Head of caudate nucleus (tissue), 42 donors: ENCODE measurements around the gene WIZ.
A peak's percentile ranks its signal among the peaks of the same experiment; 100 is the strongest.

ENCODE experiments used
- DNase-seq, 42 donors: peaks; one replicate each; pipeline versions ENCODE4 v3.0.0 to v3.0.0-alpha.2; 2020 to 2021; ENCODE audit warnings: mixed read lengths in 7 of 42
- intact Hi-C: fragments of 100-400 bp; cut with DNase I; formaldehyde crosslinking; loops from one replicate; pipeline ENCODE4 v1.15.0; 2022

The WIZ gene

DNA sequence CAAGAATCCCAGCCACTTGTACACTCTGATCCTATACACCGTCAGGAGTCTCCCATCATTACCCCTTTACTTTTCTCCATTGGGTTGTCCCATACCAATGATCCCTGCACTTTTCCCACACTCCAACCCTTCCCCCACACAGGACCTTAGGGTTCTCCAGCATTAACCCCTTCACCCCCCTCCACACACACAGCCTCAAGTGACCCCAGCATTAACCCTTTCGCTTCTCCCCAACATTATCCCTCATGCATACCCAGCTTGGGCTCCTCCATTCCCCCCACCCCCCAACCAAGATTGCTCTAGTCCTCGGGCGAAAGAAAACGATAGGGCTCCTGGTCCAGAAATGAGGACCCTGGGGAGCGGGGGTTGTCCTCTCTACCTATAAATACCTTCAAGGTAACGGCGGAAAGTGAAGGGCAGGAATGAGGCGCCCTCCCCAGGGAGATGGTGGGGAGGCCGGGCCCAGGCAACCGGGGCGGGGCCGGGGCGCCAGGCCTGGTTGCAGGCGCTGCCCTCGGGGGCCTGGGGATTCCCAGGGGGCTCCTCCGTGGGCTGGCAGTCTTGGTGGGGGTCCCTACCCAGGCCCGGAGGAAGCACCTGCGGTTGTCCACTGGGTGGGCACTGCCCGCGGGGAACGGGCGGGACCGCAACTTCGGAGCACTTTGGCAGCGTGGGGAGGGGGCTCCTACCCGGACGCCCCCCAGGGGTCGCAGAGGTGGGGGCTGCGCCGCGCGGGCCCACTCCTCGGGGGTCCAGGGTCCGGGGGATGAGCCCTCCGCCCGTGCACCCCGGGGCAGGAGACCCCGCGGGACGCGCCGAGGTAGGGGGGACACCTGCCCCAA is 757 bp downstream of the WIZ start:
- intact Hi-C loops = loop anchor here (10.0 kb wide), 1 partner anchor 324 kb away; a partner anchor contains a TSS
- no peak for DNase-seq

DNA sequence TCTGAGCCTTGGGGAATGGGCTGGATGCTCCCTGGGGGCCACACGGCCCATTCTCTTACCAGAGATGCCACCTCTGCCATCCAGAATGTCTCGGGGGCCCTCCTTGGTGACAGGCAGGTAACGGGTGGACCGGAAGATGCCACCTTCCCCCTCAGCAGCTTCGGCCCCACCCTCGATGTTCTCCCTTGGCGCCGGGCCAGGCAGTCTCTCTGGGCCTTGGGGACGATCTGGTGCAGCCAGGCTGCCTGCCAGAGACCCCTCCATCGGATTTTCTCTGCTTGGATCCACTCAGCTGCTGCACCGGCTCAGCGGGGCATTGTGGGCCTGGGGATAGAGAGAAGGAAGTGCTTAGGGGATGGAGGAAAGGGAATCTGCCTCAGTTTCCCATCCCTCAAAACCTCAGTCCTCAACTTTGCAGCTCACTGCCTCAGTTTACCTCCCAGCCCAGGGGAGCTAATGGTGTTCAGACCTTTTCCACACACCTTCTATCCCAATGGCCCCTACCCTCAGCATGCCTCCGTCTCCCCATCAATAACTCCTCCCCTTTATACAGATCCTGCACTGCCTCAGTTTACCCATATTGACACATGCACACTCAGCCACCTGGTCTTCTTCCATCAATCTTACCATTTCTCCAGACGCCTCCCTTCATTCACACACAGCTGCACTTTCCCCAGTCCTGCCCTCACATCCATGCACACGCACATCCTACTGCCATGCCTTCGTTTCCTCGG is 1.5 kb downstream of the WIZ start:
- DNase-seq = no peak
- intact Hi-C loops = loop anchor here (10.0 kb wide), 1 partner anchor 323 kb away; a partner anchor contains a TSS

DNA sequence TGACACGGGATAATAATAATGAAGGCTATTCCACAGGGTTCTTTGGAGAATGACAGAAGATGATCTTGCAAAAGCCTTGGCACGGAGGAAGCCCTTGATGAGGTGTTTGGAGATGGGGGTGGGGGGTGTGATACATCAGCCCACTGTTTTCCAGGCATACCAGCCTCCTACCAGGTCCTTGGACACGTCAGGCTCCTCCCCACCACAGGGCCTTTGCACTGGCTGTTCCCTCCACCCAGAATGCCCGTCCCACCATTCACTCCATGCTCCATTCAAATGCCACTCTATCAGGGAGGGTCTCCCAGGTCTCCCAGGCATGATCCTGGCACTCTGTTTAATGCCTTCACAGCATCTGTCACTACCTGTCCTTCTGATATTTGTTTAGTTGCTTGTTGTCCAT is 2.7 kb downstream of the WIZ start:
- no peak for DNase-seq
- intact Hi-C loops = loop anchor here (10.0 kb wide), 1 partner anchor 322 kb away; a partner anchor contains a TSS

DNA sequence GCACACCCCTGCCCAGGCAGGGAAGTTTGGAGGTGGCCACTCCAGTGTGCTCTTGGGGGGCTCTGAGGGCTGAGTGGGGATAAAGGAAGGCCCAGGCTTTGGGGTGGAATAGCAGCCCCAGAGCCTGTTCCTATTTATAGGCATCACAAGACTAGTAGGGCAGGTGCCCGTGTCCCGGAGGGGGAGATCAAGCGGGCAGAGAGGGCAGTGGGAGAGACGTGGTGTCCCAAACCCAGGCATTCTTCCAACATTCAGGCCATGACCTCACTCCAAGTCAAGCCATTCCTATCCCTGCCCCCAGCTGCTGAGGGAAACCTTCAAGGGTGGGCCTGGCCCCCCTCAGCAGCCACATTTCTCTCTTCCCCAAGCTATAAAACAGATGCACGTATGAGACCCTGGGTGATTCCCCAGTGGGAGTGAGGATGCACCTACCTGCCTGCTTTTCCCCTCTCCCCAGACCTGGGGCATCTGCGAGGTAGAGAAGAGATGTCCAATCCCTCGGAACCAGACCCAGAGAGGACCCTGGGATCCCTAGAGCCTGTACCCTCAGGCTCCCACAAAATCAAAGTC is 3.9 kb downstream of the WIZ start:
- intact Hi-C loops = loop anchor here (10.0 kb wide), 1 partner anchor 321 kb away; a partner anchor contains a TSS
- DNase-seq = no peak

DNA sequence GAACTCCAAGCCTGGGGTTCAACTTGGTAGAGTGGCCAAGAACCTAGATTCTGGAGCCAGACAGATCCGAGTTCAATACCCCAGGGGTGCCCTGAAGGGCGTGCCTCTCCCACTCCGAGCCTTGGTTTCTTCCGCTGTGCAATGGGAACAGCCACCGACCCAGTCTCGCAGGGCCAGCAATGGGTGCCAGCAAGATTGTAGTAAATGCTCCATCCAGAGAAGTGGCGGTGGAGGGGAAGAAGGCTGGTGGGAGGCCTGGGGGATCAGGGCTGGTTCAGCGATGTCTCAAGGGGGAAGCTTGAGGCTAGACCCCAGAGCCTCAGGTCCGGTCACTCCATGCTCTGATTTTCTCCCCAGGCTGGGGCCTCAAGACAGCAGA is 4.5 kb downstream of the WIZ start:
- intact Hi-C loops = loop anchor here (10.0 kb wide), 1 partner anchor 320 kb away; a partner anchor contains a TSS
- DNase-seq = no peak

DNA sequence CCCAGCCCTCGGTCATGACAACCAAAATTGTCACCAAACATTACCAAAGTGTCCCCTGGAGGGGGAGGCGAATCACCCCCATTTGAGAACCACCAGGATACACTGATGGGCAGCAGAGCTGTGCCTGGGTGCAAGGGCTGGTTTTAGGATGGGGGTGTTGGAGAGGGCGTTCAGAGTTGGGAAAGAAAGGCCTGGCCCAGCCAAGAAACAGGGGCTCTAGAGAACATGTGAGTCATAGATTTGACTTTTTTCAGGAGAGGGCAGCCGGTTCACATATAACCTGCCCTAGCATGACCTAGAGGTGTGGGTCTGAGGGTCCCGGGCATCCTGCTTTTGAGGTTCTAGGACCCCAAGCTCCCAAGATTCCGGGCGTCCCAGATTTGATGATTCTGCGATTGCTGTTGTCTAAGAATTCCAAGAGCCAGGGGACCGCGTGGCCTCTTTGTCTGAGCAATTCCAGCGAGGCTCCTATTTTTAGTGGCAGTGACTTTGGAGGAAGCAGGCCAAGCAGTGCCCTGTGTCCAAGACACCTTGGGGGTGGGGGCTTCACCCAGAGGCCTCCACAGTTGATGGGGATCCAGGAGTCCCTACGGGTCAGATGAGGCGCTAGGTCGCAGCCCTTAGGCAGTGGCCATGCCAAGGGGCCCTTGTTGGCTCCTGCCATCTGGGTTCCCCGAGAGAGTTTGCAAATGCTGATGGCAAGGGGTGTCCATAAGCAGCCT is 5.1 kb downstream of the WIZ start:
- intact Hi-C loops = loop anchor here (10.0 kb wide), 1 partner anchor 320 kb away; a partner anchor contains a TSS
- no peak for DNase-seq

DNA sequence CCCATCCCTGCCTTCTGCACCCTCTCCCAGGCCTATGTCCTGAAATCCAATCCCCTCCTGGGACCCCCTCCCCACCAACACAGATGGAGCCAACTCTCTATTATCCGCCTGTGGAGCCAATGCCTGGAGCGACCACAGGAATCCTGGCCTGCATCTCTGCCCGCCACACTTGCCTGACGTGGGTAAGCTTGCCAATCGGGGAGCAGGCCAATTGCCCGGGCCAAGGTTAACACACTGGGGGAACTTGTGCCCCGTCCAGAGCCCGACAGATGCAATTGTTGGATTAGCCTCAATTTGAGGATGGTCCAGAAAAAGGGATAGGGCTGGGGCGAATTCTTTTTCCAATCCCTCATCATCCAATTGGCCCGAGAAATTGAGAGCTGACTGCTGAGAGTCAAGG is 5.9 kb downstream of the WIZ start:
- peak in 19 of 42 donors; percentile 14 to 56 (median 36) for DNase-seq
- intact Hi-C loops = loop anchor here (10.0 kb wide), 1 partner anchor 319 kb away; a partner anchor contains a TSS

DNA sequence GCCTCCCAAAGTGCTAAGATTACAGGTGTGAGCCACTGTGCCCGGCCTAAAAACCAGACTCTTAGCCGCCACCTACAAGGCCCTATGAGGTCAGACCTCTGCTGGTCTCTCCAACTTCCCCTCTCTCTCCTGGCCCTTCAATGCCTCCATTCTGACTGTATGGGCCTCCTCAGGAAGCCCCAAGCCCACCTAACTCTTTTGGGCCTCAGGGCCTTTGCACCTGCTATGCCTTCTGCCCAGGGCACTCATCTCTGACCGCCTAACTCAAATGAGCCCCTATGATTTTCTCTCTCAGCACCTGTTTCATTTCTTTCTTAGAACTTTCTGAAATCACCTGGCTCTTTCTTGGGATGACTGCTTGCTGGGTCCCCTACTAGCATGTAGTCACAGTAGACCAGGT is 6.4 kb downstream of the WIZ start:
- intact Hi-C loops = loop anchor here (10.0 kb wide), 1 partner anchor 319 kb away; a partner anchor contains a TSS
- DNase-seq = no peak

DNA sequence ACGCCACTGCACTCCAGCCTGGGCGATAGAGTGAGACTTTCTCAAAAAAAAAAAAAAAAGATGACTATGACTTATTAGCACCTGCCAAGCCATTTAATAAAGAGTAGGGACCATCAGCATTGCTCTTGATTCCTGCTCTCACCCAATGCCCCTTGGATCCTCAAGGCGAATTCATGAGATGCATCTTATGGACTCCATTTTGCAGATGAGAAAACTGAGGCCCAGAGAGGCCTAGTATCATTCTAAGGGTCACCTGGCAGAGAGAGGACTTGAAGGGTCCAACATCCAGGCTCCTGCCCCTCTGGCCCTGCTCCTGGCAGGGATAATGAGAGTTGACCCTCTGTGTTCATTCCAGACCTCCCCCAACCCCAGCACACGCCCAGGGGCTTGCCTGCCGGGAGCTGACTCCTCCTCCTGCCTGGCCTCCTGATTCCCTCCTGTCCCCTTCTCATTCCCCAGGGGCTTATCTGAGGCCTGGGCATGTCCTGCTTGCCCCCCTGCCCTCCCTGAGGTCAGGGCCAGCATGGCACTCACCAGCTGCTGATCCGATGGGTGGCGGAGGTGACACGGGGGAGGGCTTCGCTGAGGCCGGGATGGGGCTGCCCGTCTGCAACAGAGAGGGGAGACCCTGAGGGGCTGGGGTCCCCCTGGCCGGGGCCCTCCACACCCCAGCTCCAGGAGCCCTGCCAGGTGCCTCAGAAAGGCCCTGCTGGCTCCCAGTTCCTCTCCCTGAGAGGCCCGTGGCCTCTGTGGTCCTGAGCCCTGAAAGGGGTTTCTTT is 7.4 kb downstream of the WIZ start:
- no peak for DNase-seq
- intact Hi-C loops = loop anchor here (10.0 kb wide), 1 partner anchor 318 kb away; a partner anchor contains a TSS

DNA sequence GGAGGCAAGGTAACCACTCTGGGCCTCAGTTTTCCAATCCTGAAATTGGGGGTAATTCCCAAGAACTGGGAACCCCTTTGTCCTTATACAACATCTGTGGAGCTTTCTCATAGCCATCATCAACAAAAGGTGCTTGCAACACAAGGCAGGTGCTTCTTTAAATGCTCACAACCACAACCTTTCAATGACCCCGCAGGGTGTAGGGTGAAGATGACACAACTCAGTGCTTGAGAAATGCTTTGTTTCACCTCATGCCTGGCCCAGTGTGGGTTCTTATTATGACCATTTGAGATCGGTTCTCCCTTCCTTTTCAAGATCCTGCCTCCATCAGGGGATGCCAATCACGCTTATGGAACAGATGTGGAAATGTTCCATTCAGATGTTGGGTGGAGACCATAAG is 8.4 kb downstream of the WIZ start:
- DNase-seq = no peak
- intact Hi-C loops = loop anchor here (10.0 kb wide), 1 partner anchor 317 kb away; a partner anchor contains a TSS

DNA sequence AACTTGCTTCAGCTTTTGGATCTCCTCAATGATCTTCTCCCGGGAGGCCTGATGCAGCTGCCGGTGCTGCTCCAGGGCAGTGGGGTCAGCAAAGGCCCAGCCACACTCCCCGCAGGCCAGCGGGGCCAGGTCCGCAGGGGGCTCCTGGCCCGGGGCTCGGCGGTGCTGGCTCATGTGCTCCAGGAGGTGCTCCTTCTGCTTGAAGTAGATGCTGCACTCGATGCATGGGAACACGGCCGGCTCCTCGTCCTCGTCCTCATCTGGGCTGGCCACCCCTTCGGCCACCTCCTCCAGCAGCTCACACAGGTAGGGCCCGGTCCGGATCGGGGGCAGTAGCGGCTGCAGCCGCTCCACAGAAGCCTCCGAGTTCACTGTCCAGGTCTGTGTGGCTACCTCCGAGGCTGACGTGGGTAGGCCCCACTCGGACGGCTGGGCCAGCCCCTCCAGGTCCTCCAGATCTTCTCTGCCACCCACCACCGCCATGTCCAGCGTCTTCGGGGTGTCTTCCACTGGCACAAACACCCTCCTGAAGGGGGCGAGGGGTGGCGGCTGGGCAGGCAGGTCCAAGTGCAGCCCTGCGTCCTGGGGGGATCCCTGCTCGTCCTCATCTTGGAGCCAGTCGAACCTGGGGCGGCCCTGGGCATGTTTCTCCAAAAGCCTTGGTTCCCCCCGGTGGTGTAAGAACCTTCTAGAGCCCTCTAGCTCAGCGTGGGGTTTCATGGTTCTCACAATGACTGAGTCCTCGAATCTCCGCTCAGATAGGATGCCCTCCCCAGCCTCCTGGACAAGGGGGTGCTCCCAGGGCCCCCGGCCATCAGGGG is 9.7 kb downstream of the WIZ start:
- intact Hi-C loops = loop anchor here (10.0 kb wide), 1 partner anchor 315 kb away; a partner anchor contains a TSS
- DNase-seq = no peak

DNA sequence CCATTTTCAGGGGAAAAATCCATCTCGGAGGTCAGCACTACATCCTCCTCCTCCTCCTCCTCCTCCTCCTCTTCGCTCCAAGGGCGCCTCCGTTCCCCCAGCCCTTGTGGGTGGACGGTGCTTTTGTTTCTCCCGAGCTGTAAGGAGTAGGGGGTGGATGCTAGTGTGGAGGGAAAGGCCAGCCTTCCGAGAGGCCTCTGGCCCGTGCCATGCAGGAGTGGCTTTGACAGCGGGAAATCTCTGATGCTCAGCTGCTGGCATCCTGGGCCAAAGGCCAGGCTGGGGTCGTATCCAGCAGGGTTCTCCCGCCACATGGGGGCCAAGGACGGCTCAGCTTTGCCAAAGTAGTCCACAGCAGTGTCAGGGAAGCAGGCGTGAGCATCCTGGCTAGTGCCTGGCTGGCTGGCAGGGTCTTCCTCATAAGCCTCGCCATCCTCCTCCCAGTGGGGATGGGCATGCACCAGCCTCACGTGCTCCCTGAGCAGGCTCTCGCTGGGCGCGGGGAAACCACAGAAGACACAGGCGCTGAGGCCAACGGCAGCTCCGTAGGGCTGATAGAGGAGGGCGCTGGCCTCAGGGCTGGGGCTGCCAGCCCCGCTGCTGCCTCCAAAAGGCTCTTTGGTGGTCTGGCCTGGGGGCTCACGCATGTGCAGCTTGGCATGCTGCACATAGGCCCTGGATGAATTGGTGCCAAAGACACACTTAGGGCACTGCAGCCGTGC is 10.5 kb downstream of the WIZ start:
- intact Hi-C loops = no loop called here

DNA sequence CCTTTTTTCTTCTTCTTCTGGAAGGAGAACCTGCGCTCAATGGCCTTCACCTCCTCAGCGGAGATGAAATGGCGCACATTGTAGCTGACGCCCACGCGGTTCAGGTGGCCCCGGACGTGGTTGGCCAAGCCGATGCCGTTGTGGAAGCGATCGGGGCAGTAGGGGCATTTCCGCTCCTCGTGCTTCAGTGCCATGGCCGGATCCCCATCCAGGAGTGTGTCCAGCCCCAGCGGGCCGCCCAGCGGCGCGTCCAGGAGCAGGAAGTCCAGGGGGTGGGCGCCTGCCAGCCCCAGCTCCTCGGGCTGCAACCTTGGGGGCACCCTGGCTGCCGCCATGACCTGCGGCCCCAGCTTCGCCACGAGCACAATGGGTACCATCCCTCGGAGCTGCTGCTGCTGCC is 11.2 kb downstream of the WIZ start:
- intact Hi-C loops = no loop called here

More for the DNA sequence above, 10.5 kb downstream of the WIZ start:
- DNase-seq = no peak

DNA sequence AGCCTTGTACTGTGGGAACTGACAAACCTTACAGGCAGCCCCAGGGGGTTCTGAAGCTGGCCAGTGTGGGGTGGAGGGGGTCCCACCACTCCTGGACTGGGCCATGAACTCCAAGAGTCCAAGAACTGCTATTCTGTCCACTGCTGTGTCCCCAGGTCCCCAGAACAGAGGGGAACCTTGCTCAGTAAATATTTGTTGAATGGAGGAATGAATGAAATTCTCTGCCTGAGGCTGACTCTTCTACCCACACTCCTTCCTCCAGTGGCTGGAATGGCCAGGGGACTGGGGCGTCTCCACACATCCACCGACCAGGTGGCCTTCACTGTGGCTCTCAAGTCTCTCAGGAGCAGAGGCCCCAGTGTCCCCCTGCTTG is 11.6 kb downstream of the WIZ start:
- intact Hi-C loops = no loop called here
- DNase-seq = no peak

More for the DNA sequence above, 11.2 kb downstream of the WIZ start:
- no peak for DNase-seq

DNA sequence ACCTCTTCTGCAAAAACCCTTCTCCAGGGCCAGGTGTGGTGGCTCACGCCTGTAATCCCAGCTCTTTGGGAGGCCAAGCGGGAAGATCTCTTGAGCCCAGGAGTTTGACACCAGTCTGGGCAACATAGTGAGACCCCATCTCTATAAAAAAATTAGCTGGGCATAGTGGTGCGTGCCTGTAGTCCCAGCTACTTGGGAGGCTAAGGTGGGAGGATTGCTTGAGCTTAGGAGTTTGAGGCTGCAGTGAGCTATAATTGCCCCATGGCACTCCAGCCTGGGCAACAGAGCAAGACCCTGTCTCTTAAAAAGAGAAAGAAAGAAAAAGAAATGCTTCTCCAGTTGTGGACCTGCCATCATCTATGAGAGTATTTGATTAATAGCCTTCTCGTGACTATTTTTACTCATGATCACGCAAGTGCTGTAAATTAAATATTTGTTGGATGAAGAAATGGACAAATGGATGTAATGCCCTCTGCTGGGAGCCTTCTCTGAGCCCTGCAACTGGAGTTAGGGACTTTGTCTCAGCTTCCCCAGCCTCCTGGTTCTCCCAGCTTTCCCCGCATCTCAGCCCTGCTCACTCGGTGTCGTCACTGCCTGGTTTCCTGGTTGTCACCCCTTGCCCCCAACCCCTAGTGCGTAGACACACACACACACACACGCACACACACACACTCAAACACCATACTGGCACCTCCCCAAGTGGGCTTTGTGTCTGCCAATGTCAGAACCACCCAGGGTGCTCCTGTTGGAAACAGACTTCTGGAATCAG is 12.2 kb downstream of the WIZ start:
- intact Hi-C loops = no loop called here
- no peak for DNase-seq

DNA sequence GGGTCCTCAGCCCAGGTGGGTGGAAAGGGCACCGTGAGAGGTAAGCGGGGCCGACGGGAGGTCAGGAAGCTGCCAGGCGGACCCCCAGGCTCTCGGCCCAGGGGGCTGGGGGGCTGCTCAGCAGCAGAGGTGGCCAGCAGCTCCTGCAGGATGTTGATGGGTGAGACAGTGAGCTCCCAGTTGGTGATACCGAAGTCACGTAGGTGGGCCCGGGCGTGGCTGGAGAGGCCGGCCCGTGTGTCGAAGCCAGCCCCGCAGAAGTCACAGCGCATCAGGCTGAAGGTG is 13.0 kb downstream of the WIZ start:
- intact Hi-C loops = no loop called here
- DNase-seq = no peak
